Keratinocyte (primary cell): ENCODE measurements around the gene CER1.

ENCODE experiments used
- EZH2 ChIP-seq: IDR thresholded peaks from one replicate; pipeline ENCODE4 v1.6.1; 2012; ENCODE audit warnings: inconsistent platforms, mild to moderate bottlenecking, low read length, moderate library complexity
- TF ChIP-seq, protein P1 (sequence below), 3 experiments: IDR thresholded peaks in 1 of 3; conservative IDR thresholded peaks in 1 of 3; optimal IDR thresholded peaks in 1 of 3; 2 replicates in 2 of 3; 3 replicates in 1 of 3; pipeline versions ENCODE3 to v1.5.1; 2011; ENCODE audit warnings: low read length in 3 of 3, mild to moderate bottlenecking in 3 of 3, moderate library complexity in 2 of 3, control low read depth in 1 of 3, inconsistent platforms in 1 of 3; ENCODE audit not compliant: insufficient read depth in 2 of 3; ENCODE audit errors: extremely low read depth in 1 of 3

DNA sequence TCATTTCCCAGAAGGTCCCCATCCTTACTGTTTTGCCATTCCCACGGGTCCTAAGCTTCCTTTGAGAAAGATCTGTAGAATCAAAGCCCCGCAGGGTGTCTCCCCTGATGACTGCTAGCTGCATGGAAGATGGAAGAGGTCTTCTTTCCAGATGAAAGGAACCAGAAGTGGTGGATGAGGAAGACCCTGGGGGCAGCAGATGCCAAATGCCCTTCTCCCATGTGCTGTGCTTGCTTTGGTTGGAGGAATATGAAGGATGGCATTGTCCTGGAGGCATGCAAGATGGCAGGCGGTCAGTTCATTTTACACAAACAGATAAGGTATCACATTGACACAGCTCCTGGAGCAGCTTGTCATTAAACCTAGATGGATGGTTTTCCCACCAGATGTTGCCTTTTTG lies 25.8 kb upstream of the CER1 start:
- TF ChIP-seq, protein P1, sequence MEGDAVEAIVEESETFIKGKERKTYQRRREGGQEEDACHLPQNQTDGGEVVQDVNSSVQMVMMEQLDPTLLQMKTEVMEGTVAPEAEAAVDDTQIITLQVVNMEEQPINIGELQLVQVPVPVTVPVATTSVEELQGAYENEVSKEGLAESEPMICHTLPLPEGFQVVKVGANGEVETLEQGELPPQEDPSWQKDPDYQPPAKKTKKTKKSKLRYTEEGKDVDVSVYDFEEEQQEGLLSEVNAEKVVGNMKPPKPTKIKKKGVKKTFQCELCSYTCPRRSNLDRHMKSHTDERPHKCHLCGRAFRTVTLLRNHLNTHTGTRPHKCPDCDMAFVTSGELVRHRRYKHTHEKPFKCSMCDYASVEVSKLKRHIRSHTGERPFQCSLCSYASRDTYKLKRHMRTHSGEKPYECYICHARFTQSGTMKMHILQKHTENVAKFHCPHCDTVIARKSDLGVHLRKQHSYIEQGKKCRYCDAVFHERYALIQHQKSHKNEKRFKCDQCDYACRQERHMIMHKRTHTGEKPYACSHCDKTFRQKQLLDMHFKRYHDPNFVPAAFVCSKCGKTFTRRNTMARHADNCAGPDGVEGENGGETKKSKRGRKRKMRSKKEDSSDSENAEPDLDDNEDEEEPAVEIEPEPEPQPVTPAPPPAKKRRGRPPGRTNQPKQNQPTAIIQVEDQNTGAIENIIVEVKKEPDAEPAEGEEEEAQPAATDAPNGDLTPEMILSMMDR (optimal IDR thresholded peaks at IDR 0.05 in 1 of 3, IDR thresholded peaks at IDR 0.05 in 1 of 3, conservative IDR thresholded peaks at IDR 0.05 in 1 of 3; ENCODE audit: extremely low read depth in 1 of 3, insufficient read depth in 2 of 3, low read length in 3 of 3) = no peak
- no peak for TF ChIP-seq EZH2
